Retina (tissue), 1 donor: Measurements from ENCODE around the gene CNDP2.
A peak's percentile ranks its signal among the peaks of the same experiment; 100 is the strongest.
"Not testable (repeated sequence)": the region's sequence is repeated elsewhere in the genome, so short reads cannot be mapped to it uniquely, and the experiment has no call there.

Experiments used
- DNase-seq: peaks from one replicate; pipeline ENCODE4 v3.0.0-alpha.2; 2016

The CNDP2 gene

GRCh38 chr18:74541703-74542555, 45.8 kb downstream of the CNDP2 start:
- no peak for DNase-seq

- DNase-seq, result no peak
These were observed 48.7 kb downstream of the CNDP2 start for GRCh38 chr18:74544898-74545297.

GRCh38 chr18:74546007-74546406, 49.8 kb downstream of the CNDP2 start:
- DNase-seq, result no peak

- no peak for DNase-seq
These were observed 50.8 kb downstream of the CNDP2 start for GRCh38 chr18:74546751-74547530.

GRCh38 chr18:74547860-74548259, 51.7 kb downstream of the CNDP2 start:
- no peak for DNase-seq

GRCh38 chr18:74549591-74550104, 53.5 kb downstream of the CNDP2 start:
- no peak for DNase-seq

- no peak for DNase-seq
These were observed 54.7 kb downstream of the CNDP2 start for GRCh38 chr18:74550886-74551285.

- no peak for DNase-seq
These were observed 55.3 kb downstream of the CNDP2 start for GRCh38 chr18:74551452-74551851.

GRCh38 chr18:74551936-74552555, 55.9 kb downstream of the CNDP2 start:
- DNase-seq, result peak; percentile 90

- peak; percentile 26 for DNase-seq
These were observed 60.0 kb downstream of the CNDP2 start for GRCh38 chr18:74556126-74556525.

- DNase-seq, result no peak
These were observed 61.9 kb downstream of the CNDP2 start for GRCh38 chr18:74558096-74558495.

GRCh38 chr18:74562131-74562730, 66.1 kb downstream of the CNDP2 start:
- no peak for DNase-seq

- DNase-seq, result no peak
These were observed 66.6 kb downstream of the CNDP2 start for GRCh38 chr18:74562775-74563174.

GRCh38 chr18:74563999-74564398, 67.8 kb downstream of the CNDP2 start:
- DNase-seq, result no peak

- DNase-seq, result not testable (repeated sequence)
These were observed 69.0 kb downstream of the CNDP2 start for GRCh38 chr18:74565164-74565563.

- not testable (repeated sequence) for DNase-seq
These were observed 69.8 kb downstream of the CNDP2 start for GRCh38 chr18:74565993-74566392.

- DNase-seq, result no peak
These were observed 71.7 kb downstream of the CNDP2 start for GRCh38 chr18:74567822-74568221.

- no peak for DNase-seq
These were observed 73.2 kb downstream of the CNDP2 start for GRCh38 chr18:74569401-74569800.

GRCh38 chr18:74570266-74570665, 74.1 kb downstream of the CNDP2 start:
- no peak for DNase-seq

- DNase-seq, result no peak
These were observed 75.9 kb downstream of the CNDP2 start for GRCh38 chr18:74571895-74572680.

GRCh38 chr18:74573053-74573452, 76.9 kb downstream of the CNDP2 start:
- DNase-seq, result no peak
